Astrocyte of the spinal cord (primary cell): ENCODE measurements around the gene SLC3A2.

Experiments
- DNase-seq: peaks from one replicate; pipeline ENCODE4 v3.0.0; 2011; ENCODE audit warnings: low read depth, low spot score
- H3K4me3 ChIP-seq: 2 replicates; pipeline ENCODE4 v1.5.1; 2011; ENCODE audit warnings: low read depth, mild to moderate bottlenecking, low read length, moderate library complexity
- CTCF ChIP-seq: IDR thresholded peaks from 2 replicates; pipeline ENCODE4 v1.5.1; 2012; ENCODE audit warnings: low read depth, mild to moderate bottlenecking, low read length, inconsistent platforms
- in situ Hi-C: cut with HindIII; loops from 2 replicates; pipeline ENCODE4 v1.10.0; 2017; ENCODE audit warnings: low sequenced_read_pairs

The SLC3A2 gene

GRCh38 chr11:62880803-62881578, at the start of gene SLC3A2:
TSS of gene SLC3A2 (plus strand) at chr11:62880896. CDS start at chr11:62881024, 128 bp downstream.
- peak; percentile 91 for DNase-seq
- H3K4me3 ChIP-seq = peak within 1 kb of the TSS; percentile 99
- peak; percentile 66 for TF ChIP-seq CTCF
- in situ Hi-C loops = no loop called here

GRCh38 chr11:62830904-62831519, 49.7 kb upstream of the SLC3A2 start:
- DNase-seq = no peak
- H3K4me3 ChIP-seq = peak overlapping the region; percentile 90
- TF ChIP-seq CTCF = no peak
- in situ Hi-C loops = no loop called here

GRCh38 chr11:62831520-62832335, 49.0 kb upstream of the SLC3A2 start, which contains the start of gene STX5:
TSS of gene STX5 (minus strand) at chr11:62832051. CDS start at chr11:62831243, 808 bp downstream.
- in situ Hi-C loops = no loop called here
- TF ChIP-seq CTCF = no peak
- H3K4me3 ChIP-seq = peak within 1 kb of the TSS; percentile 90
- DNase-seq = peak; percentile 99

GRCh38 chr11:62832336-62833234, 48.1 kb upstream of the SLC3A2 start, which contains the start of gene TEX54:
TSS of gene TEX54 (minus strand) at chr11:62832841.
- DNase-seq = no peak
- no peak for TF ChIP-seq CTCF
- in situ Hi-C loops = no loop called here
- peak within 1 kb of the TSS; percentile 90 for H3K4me3 ChIP-seq

GRCh38 chr11:62835336-62835735, 45.4 kb upstream of the SLC3A2 start:
- H3K4me3 ChIP-seq = no peak overlapping the region
- no peak for DNase-seq
- TF ChIP-seq CTCF = no peak
- in situ Hi-C loops = no loop called here
